Lung (tissue), 12 donors: ENCODE results near the gene ZNF891. TPM values are rescaled to one million over a fixed set of nuclear protein-coding genes. Genes with fewer than 3 reads are reported as not detected.

Experiments
- ATAC-seq: fragments of 200-7000 bp; cut with Tn5 transposase; one replicate; pipeline ENCODE4 v1.9.1; 2020; ENCODE audit warnings: moderate number of reproducible peaks; ENCODE audit not compliant: insufficient read depth, low FRiP score
- DNase-seq, 3 donors: peaks; one replicate each; pipeline ENCODE4 v3.0.0-alpha.2; 2013 to 2017
- H3K27ac ChIP-seq, 2 donors: one replicate each; pipeline ENCODE4 v1.5.1; 2013; ENCODE audit warnings: mild to moderate bottlenecking in 2 of 2, moderate library complexity in 2 of 2, control low read depth in 1 of 2, inconsistent platforms in 1 of 2, low read depth in 1 of 2, low read length in 1 of 2
- H3K27me3 ChIP-seq, 3 donors: one replicate each; pipeline ENCODE4 v1.5.1; 2013; ENCODE audit warnings: low read length in 2 of 3; ENCODE audit not compliant: control insufficient read depth in 3 of 3, insufficient read depth in 3 of 3
- H3K36me3 ChIP-seq, 4 donors: one replicate each; pipeline ENCODE4 v1.5.1; 2013; ENCODE audit warnings: low read length in 4 of 4, mild to moderate bottlenecking in 1 of 4, moderate library complexity in 1 of 4; ENCODE audit not compliant: control insufficient read depth in 4 of 4, insufficient read depth in 4 of 4
- H3K4me1 ChIP-seq, 5 donors: one replicate each; pipeline ENCODE4 v1.5.1; 2013; ENCODE audit warnings: low read length in 5 of 5, mild to moderate bottlenecking in 2 of 5, moderate library complexity in 1 of 5; ENCODE audit not compliant: control insufficient read depth in 5 of 5, insufficient read depth in 5 of 5
- H3K4me3 ChIP-seq: one replicate; pipeline ENCODE4 v1.5.1; 2013; ENCODE audit warnings: mild to moderate bottlenecking, control low read depth, moderate library complexity
- H3K9ac ChIP-seq, 2 donors: one replicate each; pipeline ENCODE4 v1.5.1; 2013; ENCODE audit warnings: low read length in 2 of 2, control low read depth in 1 of 2; ENCODE audit not compliant: insufficient read depth in 1 of 2
- H3K9me3 ChIP-seq, 4 donors: one replicate each; pipeline ENCODE4 v1.5.1; 2013; ENCODE audit warnings: low read length in 3 of 4, mild to moderate bottlenecking in 1 of 4, moderate library complexity in 1 of 4; ENCODE audit not compliant: control insufficient read depth in 4 of 4, insufficient read depth in 3 of 4
- CTCF ChIP-seq: IDR thresholded peaks from 2 replicates; pipeline ENCODE4 v1.5.1; 2012; ENCODE audit warnings: mild to moderate bottlenecking; ENCODE audit errors: control extremely low read depth, extremely low read depth
- WGBS, 2 donors: extraction: QIAGEN DNeasy Blood & Tissue Kit; methylation state at CpG; one replicate each; pipeline ENCODE4 v1.1.7; 2013; 5-methylcytosine and 5-hydroxymethylcytosine counted together
- polyA plus RNA-seq, 2 donors: library from polyadenylated mRNA; stranded (reverse); fragments of 200-250 nt; gene quantifications; one replicate each; pipeline ENCODE4 v1.2.1, GENCODE V29; 2013
- total RNA-seq, 2 donors: library from RNA; depleted of rRNA in 1 of 2; stranded (reverse); fragments of >200 nt in 1 of 2; gene quantifications; one replicate each; pipeline ENCODE4 v1.2.1, GENCODE V29; 2014 to 2021
- donor health status: control.
- donor health status: control.
- donor health status: Bipolar disorder and iron deficiency.
- donor health status: healthy.
- donor health status: DM: yes; HTN: yes; CAD: no.

ZNF891 gene
- total and polyA plus RNA-seq, 4 donors = 0.26 to 6.2 (median 1.1) TPM

- no peaks in the 10 kb centered on the region for H3K27me3 ChIP-seq
- H3K4me3 ChIP-seq = no peak overlapping the region
- no peak for DNase-seq
- WGBS, 2 donors = 95 to 96% methylated on average over 8 of the region's 8 CpGs
- no peaks in the 10 kb centered on the region for H3K4me1 ChIP-seq
- peaks cover 28 to 71% (median 57%) of the 10 kb centered on the region in 4 donors for H3K9me3 ChIP-seq
- no peak for ATAC-seq
- TF ChIP-seq CTCF = no peak
- H3K27ac ChIP-seq = no peak overlapping the region
- no peak overlapping the region for H3K9ac ChIP-seq
- H3K36me3 ChIP-seq = peaks cover 7 to 63% (median 42%) of the 10 kb centered on the region in 4 donors
Observed at GRCh38 chr12:133058203-133059113, 71.6 kb downstream of the ZNF891 start.

- peaks cover 9 to 67% (median 46%) of the 10 kb centered on the region in 4 donors for H3K36me3 ChIP-seq
Observed at GRCh38 chr12:133057446-133057845, 72.6 kb downstream of the ZNF891 start.

More at GRCh38 chr12:133057446-133057845, 72.6 kb downstream of the ZNF891 start:
- WGBS, 2 donors = 97 to 99% methylated on average over 5 of the region's 5 CpGs
- H3K27ac ChIP-seq = no peak overlapping the region
- H3K4me3 ChIP-seq = no peak overlapping the region
- H3K4me1 ChIP-seq = no peaks in the 10 kb centered on the region
- H3K9me3 ChIP-seq = peaks cover 27 to 72% (median 56%) of the 10 kb centered on the region in 4 donors
- H3K27me3 ChIP-seq = no peaks in the 10 kb centered on the region
- DNase-seq = no peak
- TF ChIP-seq CTCF = no peak
- no peak overlapping the region for H3K9ac ChIP-seq
- no peak for ATAC-seq

Other genes starting within 250 kb of the ZNF891 start
- gene CHFR, start 242.7 kb downstream of the ZNF891 start, total RNA-seq = 10 to 100 TPM; 44.4 to 59.9 TPM
- gene CHFR, start 242.7 kb downstream of the ZNF891 start, polyA plus RNA-seq = 10 to 100 TPM; 35.1 to 36.3 TPM
- gene ZNF605, start 174.0 kb downstream of the ZNF891 start, total RNA-seq = 10 to 100 TPM; 10.7 to 17.3 TPM
- gene ZNF605, start 174.0 kb downstream of the ZNF891 start, polyA plus RNA-seq = 1 to 10 TPM; 2.1 to 3.8 TPM
- 10 to 100 TPM; 15.5 to 26.7 TPM for gene ZNF26, start 143.9 kb downstream of the ZNF891 start, total RNA-seq
- gene ZNF26, start 143.9 kb downstream of the ZNF891 start, polyA plus RNA-seq = 1 to 10 TPM; 5.0 to 6.4 TPM
- gene ZNF84, start 92.8 kb downstream of the ZNF891 start, total RNA-seq = 10 to 100 TPM; 16.8 to 52.2 TPM
- 1 to 10 TPM; 5.1 to 9.3 TPM for gene ZNF84, start 92.8 kb downstream of the ZNF891 start, polyA plus RNA-seq
- gene ZNF140, start 49.4 kb downstream of the ZNF891 start, total RNA-seq = 10 to 100 TPM; 14.4 to 57.7 TPM
- gene ZNF140, start 49.4 kb downstream of the ZNF891 start, polyA plus RNA-seq = 10 to 100 TPM; 11.4 to 14.0 TPM
- 10 to 100 TPM in 1 of 2 donors, 1 to 10 TPM in 1; 7.0 to 26.2 TPM for gene ZNF10, start 353 bp upstream of the ZNF891 start, total RNA-seq
- gene ZNF10, start 353 bp upstream of the ZNF891 start, polyA plus RNA-seq = 1 to 10 TPM; 3.2 to 6.7 TPM
- 10 to 100 TPM; 20.5 to 33.8 TPM for gene ZNF268, start 51.2 kb upstream of the ZNF891 start, total RNA-seq
- gene ZNF268, start 51.2 kb upstream of the ZNF891 start, polyA plus RNA-seq = 1 to 10 TPM; 3.3 to 7.9 TPM
- not detected for gene ANHX, start 105.6 kb upstream of the ZNF891 start, total RNA-seq
- not detected for gene ANHX, start 105.6 kb upstream of the ZNF891 start, polyA plus RNA-seq